Activated CD8-positive, alpha-beta T cell treated with anti-CD3 and anti-CD28 coated beads, Interleukin-2, amount 10 ng/mL, durations not matched to agents 7 days and 5 days (primary cell): ENCODE measurements around the gene SSBP2. TPM values are rescaled to one million over a fixed set of nuclear protein-coding genes. Genes with fewer than 3 reads are reported as not detected.

ENCODE experiments used
- ATAC-seq: fragments of 150-1000 bp; cut with Tn5 transposase; one replicate; pipeline ENCODE4 v1.10.0; 2021; ENCODE audit warnings: moderate library complexity
- CTCF ChIA-PET: fragments of 350-600 bp; sonication (Branson Sonifier 250); formaldehyde crosslinking; loops from one replicate; lab custom pipeline; 2021; ENCODE audit warnings: antibody characterized with exemption; lab: Charles Lee
- POLR2A ChIA-PET: fragments of 350-600 bp; sonication (Branson Sonifier 250); formaldehyde crosslinking; loops from one replicate; lab custom pipeline; 2021; ENCODE audit warnings: antibody characterized with exemption; lab: Charles Lee
- DNase-seq: peaks from one replicate; pipeline ENCODE4 v3.0.0-alpha.2; 2020
- H3K27ac Mint-ChIP-seq: one replicate; pipeline ENCODE4 v1.8.0; 2021; ENCODE audit warnings: mild to moderate bottlenecking, mixed read lengths
- H3K27me3 Mint-ChIP-seq: one replicate; pipeline ENCODE4 v1.8.0; 2021; ENCODE audit warnings: low read depth, mixed read lengths
- H3K36me3 Mint-ChIP-seq: one replicate; pipeline ENCODE4 v1.8.0; 2021; ENCODE audit warnings: low read depth, mixed read lengths
- H3K4me1 Mint-ChIP-seq: one replicate; pipeline ENCODE4 v1.8.0; 2021; ENCODE audit warnings: low read depth, mixed read lengths
- H3K4me3 Mint-ChIP-seq: one replicate; pipeline ENCODE4 v1.8.0; 2021; ENCODE audit warnings: mild to moderate bottlenecking, mixed read lengths
- H3K9me3 Mint-ChIP-seq: one replicate; pipeline ENCODE4 v1.8.0; 2022; ENCODE audit warnings: mixed read lengths; ENCODE audit not compliant: insufficient read depth
- total RNA-seq, 2 experiments: library from RNA; stranded (reverse); gene quantifications; one replicate each; pipeline ENCODE4 v1.2.3, GENCODE V29; 2021

Gene SSBP2
- total RNA-seq, 2 experiments from 2014 or later = 24.3 to 26.7 TPM

DNA sequence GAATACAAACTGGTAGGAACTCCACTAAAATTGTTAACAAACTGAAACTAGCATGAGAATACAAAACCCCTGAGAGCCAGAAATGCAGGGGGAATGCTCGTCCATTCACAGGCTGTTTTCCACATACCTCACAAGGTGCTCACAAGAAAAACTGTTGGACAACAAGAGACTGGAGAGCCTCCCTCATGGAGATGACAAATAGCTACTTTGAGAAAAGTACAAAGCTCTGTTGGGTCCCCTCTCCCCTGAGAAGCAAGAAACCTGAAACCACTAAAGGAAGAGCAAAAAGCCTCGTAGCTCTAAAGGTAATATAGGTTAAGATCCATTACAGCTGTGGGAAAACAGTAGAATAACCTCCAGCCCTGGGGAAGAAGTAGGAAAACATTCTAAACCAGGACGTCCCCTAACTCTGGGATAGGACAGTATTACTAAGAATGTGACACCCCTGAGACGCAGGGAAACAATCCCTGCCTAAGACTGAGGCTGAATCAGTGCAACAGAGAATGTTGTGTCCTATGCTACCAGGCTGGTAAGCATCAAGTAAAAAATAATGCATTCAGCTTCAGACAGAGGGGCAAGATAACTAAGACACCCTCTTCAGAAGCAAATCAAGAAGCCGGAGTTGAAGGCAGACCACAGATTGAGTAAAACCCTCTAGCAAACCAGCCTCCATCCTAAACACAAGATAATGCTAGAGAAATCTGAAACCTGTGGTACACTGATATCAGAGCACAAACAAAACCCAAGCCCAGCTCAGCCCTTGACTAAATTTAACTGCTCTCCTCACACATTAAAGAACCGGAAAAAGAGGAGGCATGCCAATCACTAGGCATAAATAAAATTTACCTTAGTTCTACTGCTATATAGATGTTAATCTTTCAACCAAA is 160.2 kb downstream of the SSBP2 start:
- H3K27me3 Mint-ChIP-seq = no peaks in the 10 kb centered on the region
- H3K4me3 Mint-ChIP-seq = no peak overlapping the region
- H3K27ac Mint-ChIP-seq = no peak overlapping the region
- no peak for ATAC-seq
- ChIA-PET CTCF (no interaction called here), POLR2A (no interaction called here)
- peaks cover 6% of the 10 kb centered on the region for H3K4me1 Mint-ChIP-seq
- peaks cover 7% of the 10 kb centered on the region for H3K9me3 Mint-ChIP-seq
- peaks cover 4% of the 10 kb centered on the region for H3K36me3 Mint-ChIP-seq
- no peak for DNase-seq

DNA sequence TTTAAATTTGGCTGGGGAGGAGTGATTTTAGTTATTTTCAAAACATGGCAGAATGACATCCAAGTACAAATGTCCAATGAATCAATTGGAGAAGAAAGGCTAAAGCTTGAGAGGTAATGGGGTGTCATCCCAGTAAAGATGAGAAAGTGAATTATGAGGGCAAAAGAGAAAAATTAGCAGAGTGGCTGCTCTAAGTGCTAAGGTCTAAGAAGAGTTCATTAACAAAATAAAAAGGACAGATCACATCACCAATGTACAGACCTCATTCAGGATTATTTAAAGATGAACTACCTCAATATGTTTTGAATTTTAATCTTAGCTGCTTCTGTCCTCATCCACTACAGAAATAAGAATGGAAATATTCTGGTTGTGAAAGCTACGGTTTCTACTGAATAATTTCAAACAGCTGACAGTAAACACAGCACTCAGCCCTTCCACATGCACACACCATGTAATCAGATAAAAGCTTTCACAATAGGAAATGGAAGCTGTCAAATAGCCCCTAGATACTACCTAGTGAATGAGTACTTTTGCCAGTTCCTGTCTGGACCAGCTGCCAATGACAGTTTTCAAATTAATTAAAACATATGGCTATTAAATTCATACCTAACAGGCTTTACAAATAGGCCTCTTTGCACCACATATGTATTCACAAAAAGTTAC is 171.5 kb downstream of the SSBP2 start:
- no peaks in the 10 kb centered on the region for H3K27me3 Mint-ChIP-seq
- H3K4me3 Mint-ChIP-seq = no peak overlapping the region
- H3K4me1 Mint-ChIP-seq = peaks cover 8% of the 10 kb centered on the region
- H3K27ac Mint-ChIP-seq = no peak overlapping the region
- H3K36me3 Mint-ChIP-seq = no peaks in the 10 kb centered on the region
- no peaks in the 10 kb centered on the region for H3K9me3 Mint-ChIP-seq
- POLR2A ChIA-PET = no interaction called here
- DNase-seq (no peak), ATAC-seq (peak; percentile 51)
- CTCF ChIA-PET = no interaction called here

DNA sequence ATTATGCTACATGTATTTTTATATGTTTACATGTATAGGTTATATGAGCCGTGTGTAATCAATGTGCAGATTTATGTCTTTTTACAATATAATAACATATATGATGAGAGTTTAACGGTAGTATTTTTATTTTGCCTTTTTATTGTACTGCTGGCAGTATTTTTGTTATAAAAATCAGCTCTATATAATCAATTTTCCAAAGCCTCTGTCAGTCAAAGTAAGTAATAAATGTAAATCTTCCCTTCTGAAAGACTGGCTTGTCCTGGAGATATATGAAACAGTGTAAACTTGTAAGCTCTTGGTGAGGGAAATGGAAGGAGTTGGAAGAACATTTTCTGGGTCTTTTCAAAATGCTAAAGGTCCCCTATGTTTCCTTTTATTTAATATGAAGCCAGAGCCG is 173.8 kb downstream of the SSBP2 start:
- Mint-ChIP-seq H3K4me1 (peaks cover 10% of the 10 kb centered on the region), H3K27me3 (no peaks in the 10 kb centered on the region), H3K4me3 (no peak overlapping the region), H3K9me3 (no peaks in the 10 kb centered on the region), H3K27ac (no peak overlapping the region), H3K36me3 (peaks cover 2% of the 10 kb centered on the region)
- no peak for ATAC-seq
- CTCF ChIA-PET = no interaction called here
- DNase-seq = no peak
- POLR2A ChIA-PET = no interaction called here

DNA sequence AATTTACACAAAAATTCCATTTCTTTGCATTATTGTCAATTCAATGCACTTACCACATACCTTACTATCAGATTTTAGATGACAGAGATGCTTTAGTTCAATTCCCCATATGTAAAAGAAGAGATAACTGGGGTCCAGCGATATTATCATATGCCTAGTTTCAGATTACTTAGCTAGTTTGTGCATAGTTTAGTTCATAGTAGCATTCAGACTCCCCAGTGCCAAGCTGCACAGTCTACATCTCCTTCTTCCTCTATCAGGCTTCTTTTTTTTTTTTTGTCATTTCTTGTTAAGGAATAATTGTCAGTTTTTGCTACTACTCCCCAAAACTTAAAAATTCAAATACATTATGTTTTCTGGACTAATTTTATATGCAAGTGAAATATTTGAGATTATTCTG is 175.0 kb downstream of the SSBP2 start:
- DNase-seq (no peak), ATAC-seq (no peak)
- Mint-ChIP-seq H3K4me1 (peaks cover 10% of the 10 kb centered on the region), H3K9me3 (no peaks in the 10 kb centered on the region), H3K4me3 (no peak overlapping the region), H3K27me3 (no peaks in the 10 kb centered on the region), H3K27ac (no peak overlapping the region), H3K36me3 (peaks cover 2% of the 10 kb centered on the region)
- CTCF ChIA-PET = no interaction called here
- POLR2A ChIA-PET = no interaction called here

DNA sequence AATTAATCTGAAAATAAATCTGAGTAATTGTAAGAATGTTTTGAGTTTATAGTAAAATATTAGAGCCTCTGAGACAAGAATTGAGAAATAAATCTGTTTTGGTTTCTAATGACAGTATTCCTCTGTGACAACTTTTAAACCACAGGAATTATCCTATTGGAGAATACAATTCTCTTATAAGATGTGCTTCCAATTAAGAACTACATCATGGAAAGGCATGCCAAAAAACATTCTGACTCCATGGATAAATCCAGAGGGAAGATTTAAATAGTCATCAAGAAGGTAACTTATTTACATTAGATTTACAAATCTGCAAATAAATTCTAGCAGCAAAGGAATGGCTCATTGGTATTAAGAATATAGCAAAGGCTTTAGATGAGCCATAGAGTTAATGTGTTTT is 178.7 kb downstream of the SSBP2 start:
- ChIA-PET CTCF (no interaction called here), POLR2A (no interaction called here)
- no peaks in the 10 kb centered on the region for H3K9me3 Mint-ChIP-seq
- ATAC-seq (no peak), DNase-seq (no peak)
- H3K4me3 Mint-ChIP-seq = no peak overlapping the region
- no peak overlapping the region for H3K27ac Mint-ChIP-seq
- H3K4me1 Mint-ChIP-seq = peaks cover 2% of the 10 kb centered on the region
- no peaks in the 10 kb centered on the region for H3K27me3 Mint-ChIP-seq
- H3K36me3 Mint-ChIP-seq = peaks cover 4% of the 10 kb centered on the region

DNA sequence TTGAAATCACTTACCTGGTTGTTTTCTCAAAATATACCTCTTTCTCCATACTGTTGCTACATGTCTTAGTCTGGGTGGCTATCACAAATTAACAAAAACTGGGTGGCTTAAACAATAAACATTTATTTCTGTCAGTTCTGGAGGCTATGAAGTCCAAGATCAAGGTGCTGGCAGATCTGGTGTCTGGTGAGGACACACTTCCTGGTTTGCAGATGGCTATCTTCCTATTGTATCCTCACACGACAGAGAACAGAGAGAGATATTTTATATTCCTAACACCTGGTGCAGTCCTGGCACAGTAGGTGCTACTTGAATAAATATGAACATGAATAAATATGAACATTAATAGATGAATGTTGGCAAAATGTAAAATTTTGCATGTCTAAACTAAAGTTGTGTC is 192.7 kb downstream of the SSBP2 start:
- POLR2A ChIA-PET = no interaction called here
- no peaks in the 10 kb centered on the region for H3K36me3 Mint-ChIP-seq
- H3K4me3 Mint-ChIP-seq = no peak overlapping the region
- DNase-seq (no peak), ATAC-seq (no peak)
- H3K27ac Mint-ChIP-seq = no peak overlapping the region
- no peaks in the 10 kb centered on the region for H3K9me3 Mint-ChIP-seq
- peaks cover 18% of the 10 kb centered on the region for H3K4me1 Mint-ChIP-seq
- CTCF ChIA-PET = no interaction called here
- H3K27me3 Mint-ChIP-seq = no peaks in the 10 kb centered on the region

DNA sequence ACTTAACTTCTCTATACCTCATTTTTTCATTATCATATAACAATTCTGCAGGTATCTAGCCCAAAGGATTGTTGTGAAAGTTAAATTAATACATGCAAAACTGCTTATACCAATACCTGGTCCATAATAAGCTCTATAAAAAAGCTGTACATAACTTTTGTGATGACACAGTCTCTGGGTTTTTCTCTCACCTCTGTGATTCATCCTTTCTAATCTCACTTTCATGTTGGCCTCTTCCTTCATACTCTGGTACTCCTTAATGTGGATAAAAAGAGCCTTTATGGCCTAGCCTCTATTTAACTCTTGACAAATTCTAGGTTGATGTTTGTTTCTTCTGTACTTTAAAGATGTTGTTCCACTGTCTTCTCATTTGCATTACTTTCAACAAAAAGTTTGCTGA is 194.1 kb downstream of the SSBP2 start:
- POLR2A ChIA-PET = no interaction called here
- Mint-ChIP-seq H3K4me3 (no peak overlapping the region), H3K36me3 (no peaks in the 10 kb centered on the region), H3K4me1 (peaks cover 18% of the 10 kb centered on the region), H3K27me3 (no peaks in the 10 kb centered on the region), H3K27ac (no peak overlapping the region), H3K9me3 (no peaks in the 10 kb centered on the region)
- DNase-seq (no peak), ATAC-seq (no peak)
- CTCF ChIA-PET = no interaction called here

DNA sequence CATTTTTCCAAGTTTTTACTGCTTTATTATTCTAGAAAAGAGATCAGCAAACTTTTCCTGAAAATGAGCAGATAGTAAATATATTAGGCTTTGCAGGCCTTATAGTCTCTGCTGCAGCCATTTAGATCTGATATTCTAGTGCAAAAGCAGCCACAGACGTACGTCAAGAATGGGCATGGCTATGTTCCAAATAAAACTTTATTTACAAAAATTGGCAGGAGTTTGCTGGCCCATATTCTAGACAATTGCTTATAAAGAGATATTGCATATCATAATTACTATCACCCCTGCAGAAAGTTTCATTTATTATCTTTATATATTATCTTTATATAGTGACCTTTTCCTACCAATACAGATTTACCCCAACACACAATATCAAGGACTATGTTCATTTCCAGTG is 195.0 kb downstream of the SSBP2 start:
- Mint-ChIP-seq H3K27me3 (no peaks in the 10 kb centered on the region), H3K4me1 (peaks cover 18% of the 10 kb centered on the region), H3K36me3 (no peaks in the 10 kb centered on the region), H3K4me3 (no peak overlapping the region), H3K27ac (no peak overlapping the region), H3K9me3 (no peaks in the 10 kb centered on the region)
- ChIA-PET CTCF (no interaction called here), POLR2A (no interaction called here)
- ATAC-seq = no peak
- DNase-seq = no peak

DNA sequence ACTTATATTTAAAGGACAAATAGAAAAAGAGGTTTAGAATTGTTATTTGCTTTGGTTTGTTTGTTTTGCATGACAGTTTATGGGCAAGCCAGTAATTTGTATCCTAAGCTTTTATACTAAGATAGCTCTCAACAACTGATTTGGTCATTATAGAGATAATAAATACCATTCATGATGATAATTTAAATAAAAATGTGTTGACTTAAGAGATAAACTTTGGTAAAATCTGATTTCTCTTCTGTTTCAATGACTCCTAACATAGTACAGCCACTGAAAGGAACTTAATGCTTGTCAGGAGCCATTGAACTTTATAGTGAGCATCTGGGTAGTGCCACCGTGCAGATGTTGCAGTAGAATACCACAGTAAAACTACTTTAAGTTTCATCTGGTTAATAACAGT is 196.2 kb downstream of the SSBP2 start:
- POLR2A ChIA-PET = no interaction called here
- H3K4me1 Mint-ChIP-seq = peaks cover 18% of the 10 kb centered on the region

DNA sequence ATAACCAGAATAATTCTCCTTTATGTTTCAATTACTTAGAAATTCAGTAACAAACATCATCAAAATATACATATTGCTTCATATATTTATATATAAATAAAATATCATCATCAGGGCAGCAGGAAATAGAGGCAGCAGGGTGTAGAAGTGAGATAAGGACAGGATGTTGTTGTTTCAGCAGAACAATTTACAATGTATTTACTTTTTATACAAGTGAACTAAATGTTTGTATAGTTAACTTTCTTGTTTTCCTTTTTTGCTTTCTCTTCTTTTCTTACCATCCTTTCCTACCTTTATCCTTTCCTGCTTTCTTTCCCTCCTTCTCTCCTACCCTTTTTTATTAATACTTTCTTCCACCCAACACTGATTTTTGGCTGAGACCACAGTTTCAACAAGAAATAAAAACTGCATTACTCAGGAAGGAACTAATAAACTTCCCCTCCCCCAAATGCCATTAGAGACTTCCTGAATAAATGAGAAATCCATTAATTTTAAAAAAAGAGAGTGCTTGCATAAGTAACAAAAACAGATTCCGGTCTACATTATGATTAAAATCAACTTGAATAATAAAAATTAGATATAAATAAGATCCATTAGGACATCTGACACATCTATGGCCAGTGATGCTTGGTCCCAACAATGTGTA is 197.2 kb downstream of the SSBP2 start:
- no peaks in the 10 kb centered on the region for H3K36me3 Mint-ChIP-seq
- H3K4me3 Mint-ChIP-seq = no peak overlapping the region
- ATAC-seq (no peak), DNase-seq (no peak)
- H3K27ac Mint-ChIP-seq = no peak overlapping the region
- no peaks in the 10 kb centered on the region for H3K9me3 Mint-ChIP-seq
- H3K4me1 Mint-ChIP-seq = peaks cover 18% of the 10 kb centered on the region
- POLR2A ChIA-PET = no interaction called here
- no peaks in the 10 kb centered on the region for H3K27me3 Mint-ChIP-seq
- CTCF ChIA-PET = no interaction called here

More for the DNA sequence above, 196.2 kb downstream of the SSBP2 start:
- Mint-ChIP-seq H3K9me3 (no peaks in the 10 kb centered on the region), H3K36me3 (no peaks in the 10 kb centered on the region), H3K4me3 (no peak overlapping the region), H3K27ac (no peak overlapping the region), H3K27me3 (no peaks in the 10 kb centered on the region)
- no peak for ATAC-seq
- DNase-seq = no peak
- CTCF ChIA-PET = no interaction called here

DNA sequence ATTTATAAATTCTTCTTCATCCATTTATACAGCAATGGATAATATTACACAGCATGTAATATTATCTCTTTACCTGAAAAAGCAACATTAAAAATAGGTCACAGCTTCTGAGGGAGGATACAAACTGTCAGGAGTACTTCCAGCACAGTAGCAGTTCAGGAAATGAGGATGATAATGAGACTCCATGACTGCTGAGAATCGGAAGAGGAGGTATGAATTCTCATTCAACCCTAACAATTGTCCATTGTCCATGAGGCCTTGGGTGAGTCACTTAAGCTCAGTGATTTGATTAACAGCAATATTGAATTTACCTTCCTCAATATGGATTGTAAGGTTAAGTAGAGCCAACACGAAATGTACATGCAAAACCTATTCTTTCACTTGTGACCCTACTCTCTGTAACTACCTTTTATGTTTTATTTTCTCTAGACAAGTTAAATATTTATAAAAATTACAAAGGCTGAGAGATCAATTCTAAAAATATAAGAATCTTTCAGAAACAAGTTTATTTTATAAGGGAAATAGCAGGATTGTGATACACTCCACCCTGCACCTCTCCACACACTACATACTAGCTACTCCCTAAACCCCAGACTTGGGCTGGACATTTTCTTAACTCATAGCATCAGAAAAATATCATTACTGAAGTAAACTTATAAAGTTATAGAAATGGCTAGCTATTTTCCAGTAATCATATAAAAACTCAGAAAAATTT is 197.9 kb downstream of the SSBP2 start:
- ATAC-seq (no peak), DNase-seq (no peak)
- H3K27me3 Mint-ChIP-seq = no peaks in the 10 kb centered on the region
- no peak overlapping the region for H3K4me3 Mint-ChIP-seq
- no peak overlapping the region for H3K27ac Mint-ChIP-seq
- ChIA-PET POLR2A (no interaction called here), CTCF (interaction anchor here (1.1 kb wide), 1 partner anchor 44 kb away, joined by 3 read pairs; no protein-coding TSS in a partner anchor)
- H3K9me3 Mint-ChIP-seq = no peaks in the 10 kb centered on the region
- H3K36me3 Mint-ChIP-seq = no peaks in the 10 kb centered on the region
- H3K4me1 Mint-ChIP-seq = peaks cover 11% of the 10 kb centered on the region
